Trophoblast cell (in vitro differentiated cells and primary cell): ENCODE measurements around the gene SLC25A25.

Experiments
- DNase-seq, 2 donors: peaks; one replicate each; pipeline ENCODE4 v3.0.0-alpha.2; 2016
- H2AFZ ChIP-seq: 2 replicates; pipeline ENCODE4 v1.6.1; 2013; ENCODE audit warnings: low read length, moderate library complexity, mild to moderate bottlenecking; ENCODE audit not compliant: insufficient read depth, poor library complexity
- H2AK5ac ChIP-seq: 2 replicates; pipeline ENCODE4 v1.6.1; 2013; ENCODE audit warnings: mild to moderate bottlenecking, low read length
- H2BK120ac ChIP-seq: 2 replicates; pipeline ENCODE4 v1.6.1; 2013; ENCODE audit warnings: low read length, mild to moderate bottlenecking, moderate library complexity; ENCODE audit not compliant: insufficient read depth, poor library complexity
- H2BK12ac ChIP-seq: 2 replicates; pipeline ENCODE4 v1.6.1; 2013; ENCODE audit warnings: mild to moderate bottlenecking, low read length, moderate library complexity
- H2BK5ac ChIP-seq: 2 replicates; pipeline ENCODE4 v1.6.1; 2013; ENCODE audit warnings: low read length, low read depth, moderate library complexity, mild to moderate bottlenecking; ENCODE audit not compliant: poor library complexity
- H3K14ac ChIP-seq: 2 replicates; pipeline ENCODE4 v1.6.1; 2013; ENCODE audit warnings: mild to moderate bottlenecking, low read length
- H3K18ac ChIP-seq: 2 replicates; pipeline ENCODE4 v1.6.1; 2013; ENCODE audit warnings: mild to moderate bottlenecking, low read length
- H3K23ac ChIP-seq: 2 replicates; pipeline ENCODE4 v1.6.1; 2013; ENCODE audit warnings: low read length
- H3K27ac ChIP-seq: 2 replicates; pipeline ENCODE4 v1.5.1; 2013; ENCODE audit warnings: low read depth, mild to moderate bottlenecking, inconsistent platforms, low read length, moderate library complexity
- H3K27me3 ChIP-seq: 2 replicates; pipeline ENCODE4 v1.6.1; 2013; ENCODE audit warnings: inconsistent platforms, mild to moderate bottlenecking, low read length, moderate library complexity; ENCODE audit not compliant: insufficient read depth
- H3K36me3 ChIP-seq, 2 experiments: 1 replicate in 1 of 2; 2 replicates in 1 of 2; pipeline ENCODE4 v1.6.1; 2013; ENCODE audit warnings: low read length in 2 of 2, mild to moderate bottlenecking in 2 of 2, moderate library complexity in 1 of 2; ENCODE audit not compliant: insufficient read depth in 2 of 2, control insufficient read depth in 1 of 2
- H3K4ac ChIP-seq: 2 replicates; pipeline ENCODE4 v1.6.1; 2013; ENCODE audit warnings: low read depth, mild to moderate bottlenecking, low read length, moderate library complexity
- H3K4me1 ChIP-seq, 2 experiments: 1 replicate in 1 of 2; 2 replicates in 1 of 2; pipeline ENCODE4 v1.6.1; 2013; ENCODE audit warnings: low read length in 2 of 2, mild to moderate bottlenecking in 2 of 2, moderate library complexity in 1 of 2; ENCODE audit not compliant: insufficient read depth in 2 of 2, control insufficient read depth in 1 of 2
- H3K4me2 ChIP-seq: 2 replicates; pipeline ENCODE4 v1.6.1; 2013; ENCODE audit warnings: inconsistent platforms, mild to moderate bottlenecking, low read length, moderate library complexity
- H3K4me3 ChIP-seq: 2 replicates; pipeline ENCODE4 v1.5.1; 2013; ENCODE audit warnings: mild to moderate bottlenecking, low read depth, low read length, inconsistent platforms
- H3K79me1 ChIP-seq: one replicate; pipeline ENCODE4 v1.6.1; 2013; ENCODE audit warnings: low read length
- H3K79me2 ChIP-seq: 2 replicates; pipeline ENCODE4 v1.6.1; 2013; ENCODE audit warnings: low read length, mild to moderate bottlenecking; ENCODE audit not compliant: control insufficient read depth, insufficient read depth, poor library complexity
- H3K9ac ChIP-seq: 2 replicates; pipeline ENCODE4 v1.6.1; 2013; ENCODE audit warnings: mild to moderate bottlenecking, low read length
- H3K9me3 ChIP-seq: 2 replicates; pipeline ENCODE4 v1.6.1; 2013; ENCODE audit warnings: low read depth, mild to moderate bottlenecking, control low read depth, inconsistent platforms, low read length; ENCODE audit not compliant: insufficient read depth
- H4K12ac ChIP-seq: 2 replicates; pipeline ENCODE4 v1.6.1; 2013; ENCODE audit warnings: low read depth, mild to moderate bottlenecking, low read length, moderate library complexity
- H4K8ac ChIP-seq: 2 replicates; pipeline ENCODE4 v1.6.1; 2013; ENCODE audit warnings: low read depth, mild to moderate bottlenecking, low read length, moderate library complexity
- H4K91ac ChIP-seq: one replicate; pipeline ENCODE4 v1.6.1; 2013; ENCODE audit warnings: low read depth, mild to moderate bottlenecking, low read length, moderate library complexity
- WGBS: extraction: QIAGEN DNeasy Blood & Tissue Kit; methylation state at CpG from one replicate; pipeline ENCODE4 v1.1.7; 2013; ENCODE audit warnings: missing lambda C conversion rate; ENCODE audit not compliant: insufficient read length, insufficient coverage; ENCODE audit errors: extremely low coverage; 5-methylcytosine and 5-hydroxymethylcytosine counted together

The SLC25A25 gene

GRCh38 chr9:128151309-128152132 is 83.5 kb downstream of the SLC25A25 start:
- DNase-seq: no peak
- Histone ChIP-seq H2AK5ac (no peak overlapping the region), H3K79me2 (no peaks in the 10 kb centered on the region), H3K9ac (no peak overlapping the region), H3K4me3 (no peak overlapping the region), H3K4me1 (no peaks in the 10 kb centered on the region), H4K91ac (no peak overlapping the region), H4K12ac (no peak overlapping the region), H4K8ac (no peak overlapping the region), H2BK5ac (no peak overlapping the region), H2AFZ (no peak overlapping the region), H3K4ac (no peak overlapping the region), H3K14ac (no peak overlapping the region), H3K4me2 (no peak overlapping the region), H3K23ac (no peak overlapping the region), H3K27me3 (no peaks in the 10 kb centered on the region), H3K79me1 (no peaks in the 10 kb centered on the region), H2BK12ac (no peak overlapping the region), H3K36me3 (no peaks in the 10 kb centered on the region), H3K27ac (no peak overlapping the region), H2BK120ac (no peak overlapping the region), H3K18ac (no peak overlapping the region), H3K9me3 (no peaks in the 10 kb centered on the region)
- no CpG with 5 or more reads among the region's 18 CpGs for WGBS

- H3K23ac ChIP-seq: no peak overlapping the region
- no peak overlapping the region for H3K27ac ChIP-seq
- no CpG with 5 or more reads among the region's 13 CpGs for WGBS
- H3K4me2 ChIP-seq: no peak overlapping the region
- no peak overlapping the region for H4K91ac ChIP-seq
- H4K8ac ChIP-seq: no peak overlapping the region
- H3K27me3 ChIP-seq: no peaks in the 10 kb centered on the region
- no peaks in the 10 kb centered on the region for H3K79me2 ChIP-seq
- no peaks in the 10 kb centered on the region for H3K79me1 ChIP-seq
- no peaks in the 10 kb centered on the region for H3K4me1 ChIP-seq
- H2BK120ac ChIP-seq: no peak overlapping the region
- H2BK5ac ChIP-seq: no peak overlapping the region
- H3K4ac ChIP-seq: no peak overlapping the region
- no peak overlapping the region for H3K9ac ChIP-seq
- H3K18ac ChIP-seq: no peak overlapping the region
- DNase-seq: no peak
- H4K12ac ChIP-seq: no peak overlapping the region
- H3K14ac ChIP-seq: no peak overlapping the region
- H2BK12ac ChIP-seq: no peak overlapping the region
- no peak overlapping the region for H2AK5ac ChIP-seq
- H3K36me3 ChIP-seq: no peaks in the 10 kb centered on the region
- no peak overlapping the region for H2AFZ ChIP-seq
- H3K9me3 ChIP-seq: no peaks in the 10 kb centered on the region
- no peak overlapping the region for H3K4me3 ChIP-seq
These were observed 84.4 kb downstream of the SLC25A25 start for GRCh38 chr9:128152133-128153059.

GRCh38 chr9:128153060-128153946 is 85.3 kb downstream of the SLC25A25 start:
- no peak overlapping the region for H4K91ac ChIP-seq
- H3K36me3 ChIP-seq: no peaks in the 10 kb centered on the region

More at GRCh38 chr9:128153060-128153946, 85.3 kb downstream of the SLC25A25 start:
- no peaks in the 10 kb centered on the region for H3K27me3 ChIP-seq
- no peak overlapping the region for H3K4ac ChIP-seq
- H3K4me3 ChIP-seq: no peak overlapping the region
- H4K8ac ChIP-seq: no peak overlapping the region
- no peak overlapping the region for H2BK120ac ChIP-seq
- H3K23ac ChIP-seq: no peak overlapping the region
- WGBS: no CpG with 5 or more reads among the region's 26 CpGs
- H3K9me3 ChIP-seq: no peaks in the 10 kb centered on the region
- no peak overlapping the region for H2AK5ac ChIP-seq
- DNase-seq: no peak
- no peak overlapping the region for H4K12ac ChIP-seq
- no peak overlapping the region for H3K27ac ChIP-seq
- H3K14ac ChIP-seq: no peak overlapping the region
- H3K4me1 ChIP-seq: no peaks in the 10 kb centered on the region
- H3K9ac ChIP-seq: no peak overlapping the region
- H3K4me2 ChIP-seq: no peak overlapping the region
- no peaks in the 10 kb centered on the region for H3K79me2 ChIP-seq
- no peak overlapping the region for H2AFZ ChIP-seq
- no peaks in the 10 kb centered on the region for H3K79me1 ChIP-seq
- no peak overlapping the region for H2BK5ac ChIP-seq
- H3K18ac ChIP-seq: no peak overlapping the region
- H2BK12ac ChIP-seq: no peak overlapping the region
